GM23338 (cell line): Measurements from ENCODE around the gene MYL5. TPM values are rescaled to one million over a fixed set of nuclear protein-coding genes. Genes with fewer than 3 reads are reported as not detected.

ENCODE experiments used
- ATAC-seq: fragments of 200-7000 bp; cut with Tn5 transposase; 3 replicates; pipeline ENCODE4 v1.9.1; 2020
- DNase-seq: peaks from one replicate; pipeline ENCODE4 v3.0.0-alpha.2; 2015; ENCODE audit warnings: low spot score
- H2AFZ ChIP-seq: fragments of 200-600 bp; sonication (generic); 2 replicates; pipeline ENCODE4 v1.8.0; 2016; ENCODE audit warnings: antibody characterized with exemption, mild to moderate bottlenecking, moderate library complexity
- H3F3A ChIP-seq: fragments of 200-600 bp; sonication (generic); replicated peaks from 2 replicates; pipeline ENCODE4 v1.8.0; 2017; ENCODE audit warnings: antibody characterized with exemption, mixed run types, low read depth
- H3K27ac ChIP-seq: fragments of 200-600 bp; sonication (generic); 2 replicates; pipeline ENCODE4 v1.6.1; 2016; ENCODE audit warnings: low read depth
- H3K27me3 ChIP-seq: fragments of 200-600 bp; sonication (generic); 2 replicates; pipeline ENCODE4 v1.8.0; 2016; ENCODE audit warnings: mild to moderate bottlenecking, mixed run types, moderate library complexity; ENCODE audit not compliant: insufficient read depth
- H3K36me3 ChIP-seq: fragments of 200-600 bp; sonication (generic); 2 replicates; pipeline ENCODE4 v1.8.0; 2016; ENCODE audit warnings: mild to moderate bottlenecking; ENCODE audit not compliant: insufficient read depth
- H3K4me1 ChIP-seq: fragments of 200-600 bp; sonication (generic); 2 replicates; pipeline ENCODE4 v1.8.0; 2016; ENCODE audit warnings: mild to moderate bottlenecking, moderate library complexity; ENCODE audit not compliant: insufficient read depth
- H3K4me2 ChIP-seq: fragments of 200-600 bp; sonication (generic); 2 replicates; pipeline ENCODE4 v1.7.1; 2017; ENCODE audit warnings: mixed run types
- H3K4me3 ChIP-seq: fragments of 200-600 bp; sonication (generic); 2 replicates; pipeline ENCODE4 v1.6.1; 2016; ENCODE audit warnings: mixed run types
- H3K79me2 ChIP-seq: fragments of 200-600 bp; sonication (generic); replicated peaks from 2 replicates; pipeline ENCODE4 v1.8.0; 2017; ENCODE audit warnings: mild to moderate bottlenecking; ENCODE audit not compliant: insufficient read depth
- H3K9me2 ChIP-seq: fragments of 200-600 bp; sonication (generic); 2 replicates; pipeline ENCODE4 v1.8.0; 2017; ENCODE audit not compliant: insufficient read depth
- H4K20me1 ChIP-seq: fragments of 200-600 bp; sonication (generic); replicated peaks from 2 replicates; pipeline ENCODE4 v1.8.0; 2017; ENCODE audit warnings: mild to moderate bottlenecking; ENCODE audit not compliant: insufficient read depth
- H3K27ac Mint-ChIP-seq: 2 replicates; pipeline ENCODE4 v1.8.0; 2020; ENCODE audit warnings: inconsistent platforms, mild to moderate bottlenecking, moderate library complexity, mixed read lengths
- H3K27me3 Mint-ChIP-seq: 3 replicates; pipeline ENCODE4 v1.8.0; 2022; ENCODE audit warnings: low read depth, mild to moderate bottlenecking, moderate library complexity, mixed read lengths, inconsistent platforms; ENCODE audit not compliant: insufficient read depth, poor library complexity
- H3K36me3 Mint-ChIP-seq: 3 replicates; pipeline ENCODE4 v1.8.0; 2021; ENCODE audit warnings: low read depth, mild to moderate bottlenecking, inconsistent platforms, moderate library complexity, mixed read lengths
- H3K4me1 Mint-ChIP-seq: 3 replicates; pipeline ENCODE4 v1.8.0; 2020; ENCODE audit warnings: mild to moderate bottlenecking, inconsistent platforms, mixed read lengths
- H3K4me3 Mint-ChIP-seq: 3 replicates; pipeline ENCODE4 v1.8.0; 2021; ENCODE audit warnings: moderate library complexity, mild to moderate bottlenecking, inconsistent platforms, mixed read lengths
- H3K9me3 Mint-ChIP-seq: 3 replicates; pipeline ENCODE4 v1.8.0; 2020; ENCODE audit warnings: moderate library complexity, mild to moderate bottlenecking, inconsistent platforms, mixed read lengths
- CREB1 ChIP-seq: fragments of 250-450 bp; sonication (Bioruptor Pico); IDR thresholded peaks from 2 replicates; pipeline ENCODE4 v1.5.0; 2020; ENCODE audit warnings: low read depth, mild to moderate bottlenecking, moderate library complexity
- ETS1 ChIP-seq: IDR thresholded peaks from 2 replicates; pipeline ENCODE4 v1.6.1; 2016; ENCODE audit warnings: antibody characterized with exemption
- EZH2 ChIP-seq: fragments of 200-600 bp; sonication (generic); IDR thresholded peaks from one replicate; pipeline ENCODE4 v1.8.0; 2017; ENCODE audit warnings: antibody characterized with exemption, mild to moderate bottlenecking, low read depth; ENCODE audit not compliant: unreplicated experiment
- EZH2phosphoT487 ChIP-seq: fragments of 200-600 bp; sonication (generic); IDR thresholded peaks from one replicate; pipeline ENCODE4 v1.8.1; 2018; ENCODE audit warnings: antibody characterized with exemption; ENCODE audit not compliant: unreplicated experiment
- JUNB ChIP-seq: IDR thresholded peaks from one replicate; pipeline ENCODE4 v1.6.1; 2016; ENCODE audit warnings: antibody characterized with exemption; ENCODE audit not compliant: unreplicated experiment
- NANOG ChIP-seq: IDR thresholded peaks from 2 replicates; pipeline ENCODE4 v1.6.1; 2016; ENCODE audit warnings: antibody characterized with exemption, borderline replicate concordance
- POLR2AphosphoS5 ChIP-seq: IDR thresholded peaks from 2 replicates; pipeline ENCODE4 v1.6.1; 2016; ENCODE audit warnings: antibody characterized with exemption, low read depth
- STAT1 ChIP-seq: IDR thresholded peaks from one replicate; pipeline ENCODE4 v1.6.1; 2016; ENCODE audit warnings: antibody characterized with exemption; ENCODE audit not compliant: unreplicated experiment
- ZNF114 ChIP-seq: fragments of 250-450 bp; sonication (Bioruptor Pico); IDR thresholded peaks from 2 replicates; pipeline ENCODE4 v1.5.0; 2020; ENCODE audit warnings: mild to moderate bottlenecking, moderate library complexity
- ZNF331 ChIP-seq: fragments of 250-450 bp; sonication (Bioruptor Pico); IDR thresholded peaks from 2 replicates; pipeline ENCODE4 v1.5.0; 2020; ENCODE audit warnings: low read depth, mild to moderate bottlenecking, moderate library complexity
- ZNF462 ChIP-seq: fragments of 250-450 bp; sonication (Bioruptor Pico); IDR thresholded peaks from 2 replicates; pipeline ENCODE4 v1.5.0; 2020; ENCODE audit warnings: mild to moderate bottlenecking, moderate library complexity
- polyA plus RNA-seq: library from polyadenylated mRNA; unstranded; fragments of >200 nt; fragmentation: Nextera tagmentation; extraction: Ambion mirVana; gene quantifications from 2 replicates; pipeline ENCODE4 v1.2.1, GENCODE V29; 2016
- total RNA-seq: library from RNA; depleted of rRNA; stranded (reverse); fragments of >200 nt; shearing (Covaris generic); gene quantifications from 2 replicates; pipeline ENCODE4 v1.2.3, GENCODE V29; 2014
- TF ChIP-seq, protein P1 (sequence below), 2 experiments: fragments of 200-600 bp in 1 of 2; sonication (generic) in 1 of 2; conservative IDR thresholded peaks; 2 replicates each; pipeline versions ENCODE4 v1.5.1 to v1.6.1; 2016 to 2017; ENCODE audit warnings: antibody characterized with exemption in 2 of 2, low read depth in 2 of 2, mild to moderate bottlenecking in 2 of 2, moderate library complexity in 1 of 2
- TF ChIP-seq, protein P2 (sequence below): IDR thresholded peaks from one replicate; pipeline ENCODE4 v1.6.1; 2018; ENCODE audit warnings: antibody characterized with exemption; ENCODE audit not compliant: unreplicated experiment

MYL5 gene
- total and polyA plus RNA-seq, 2 experiments from 2014 or later, result 3.0 to 4.4 TPM

GRCh38 chr4:637536-638280, 36.6 kb upstream of the MYL5 start:
- H3K27ac Mint-ChIP-seq, result no peak overlapping the region
- Histone ChIP-seq H3K27ac (no peak overlapping the region), H3K4me1 (no peaks in the 10 kb centered on the region), H3K36me3 (no peaks in the 10 kb centered on the region), H3F3A (no peaks in the 10 kb centered on the region), H3K4me2 (no peak overlapping the region), H3K4me3 (no peak overlapping the region), H3K79me2 (no peaks in the 10 kb centered on the region), H4K20me1 (no peaks in the 10 kb centered on the region), H3K27me3 (no peaks in the 10 kb centered on the region), H3K9me2 (0 out of 2 replicates have a peak, but pooled peaks cover 5% of the 10 kb centered on the region), H2AFZ (no peak overlapping the region)
- peaks cover 22% of the 10 kb centered on the region for H3K9me3 Mint-ChIP-seq
- TF ChIP-seq ZNF462 (CRISPR knock-in tag) (no peak), NANOG (no peak), CREB1 (CRISPR knock-in tag) (no peak), ZNF331 (CRISPR knock-in tag) (no peak), EZH2phosphoT487 (no peak), POLR2AphosphoS5 (no peak), EZH2 (no peak), JUNB (no peak), ETS1 (no peak), ZNF114 (CRISPR knock-in tag) (no peak), STAT1 (no peak)
- TF ChIP-seq, protein P1, sequence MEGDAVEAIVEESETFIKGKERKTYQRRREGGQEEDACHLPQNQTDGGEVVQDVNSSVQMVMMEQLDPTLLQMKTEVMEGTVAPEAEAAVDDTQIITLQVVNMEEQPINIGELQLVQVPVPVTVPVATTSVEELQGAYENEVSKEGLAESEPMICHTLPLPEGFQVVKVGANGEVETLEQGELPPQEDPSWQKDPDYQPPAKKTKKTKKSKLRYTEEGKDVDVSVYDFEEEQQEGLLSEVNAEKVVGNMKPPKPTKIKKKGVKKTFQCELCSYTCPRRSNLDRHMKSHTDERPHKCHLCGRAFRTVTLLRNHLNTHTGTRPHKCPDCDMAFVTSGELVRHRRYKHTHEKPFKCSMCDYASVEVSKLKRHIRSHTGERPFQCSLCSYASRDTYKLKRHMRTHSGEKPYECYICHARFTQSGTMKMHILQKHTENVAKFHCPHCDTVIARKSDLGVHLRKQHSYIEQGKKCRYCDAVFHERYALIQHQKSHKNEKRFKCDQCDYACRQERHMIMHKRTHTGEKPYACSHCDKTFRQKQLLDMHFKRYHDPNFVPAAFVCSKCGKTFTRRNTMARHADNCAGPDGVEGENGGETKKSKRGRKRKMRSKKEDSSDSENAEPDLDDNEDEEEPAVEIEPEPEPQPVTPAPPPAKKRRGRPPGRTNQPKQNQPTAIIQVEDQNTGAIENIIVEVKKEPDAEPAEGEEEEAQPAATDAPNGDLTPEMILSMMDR (conservative IDR thresholded peaks at IDR 0.05; ENCODE audit: low read depth in 2 of 2), result no peak
- TF ChIP-seq, protein P2, sequence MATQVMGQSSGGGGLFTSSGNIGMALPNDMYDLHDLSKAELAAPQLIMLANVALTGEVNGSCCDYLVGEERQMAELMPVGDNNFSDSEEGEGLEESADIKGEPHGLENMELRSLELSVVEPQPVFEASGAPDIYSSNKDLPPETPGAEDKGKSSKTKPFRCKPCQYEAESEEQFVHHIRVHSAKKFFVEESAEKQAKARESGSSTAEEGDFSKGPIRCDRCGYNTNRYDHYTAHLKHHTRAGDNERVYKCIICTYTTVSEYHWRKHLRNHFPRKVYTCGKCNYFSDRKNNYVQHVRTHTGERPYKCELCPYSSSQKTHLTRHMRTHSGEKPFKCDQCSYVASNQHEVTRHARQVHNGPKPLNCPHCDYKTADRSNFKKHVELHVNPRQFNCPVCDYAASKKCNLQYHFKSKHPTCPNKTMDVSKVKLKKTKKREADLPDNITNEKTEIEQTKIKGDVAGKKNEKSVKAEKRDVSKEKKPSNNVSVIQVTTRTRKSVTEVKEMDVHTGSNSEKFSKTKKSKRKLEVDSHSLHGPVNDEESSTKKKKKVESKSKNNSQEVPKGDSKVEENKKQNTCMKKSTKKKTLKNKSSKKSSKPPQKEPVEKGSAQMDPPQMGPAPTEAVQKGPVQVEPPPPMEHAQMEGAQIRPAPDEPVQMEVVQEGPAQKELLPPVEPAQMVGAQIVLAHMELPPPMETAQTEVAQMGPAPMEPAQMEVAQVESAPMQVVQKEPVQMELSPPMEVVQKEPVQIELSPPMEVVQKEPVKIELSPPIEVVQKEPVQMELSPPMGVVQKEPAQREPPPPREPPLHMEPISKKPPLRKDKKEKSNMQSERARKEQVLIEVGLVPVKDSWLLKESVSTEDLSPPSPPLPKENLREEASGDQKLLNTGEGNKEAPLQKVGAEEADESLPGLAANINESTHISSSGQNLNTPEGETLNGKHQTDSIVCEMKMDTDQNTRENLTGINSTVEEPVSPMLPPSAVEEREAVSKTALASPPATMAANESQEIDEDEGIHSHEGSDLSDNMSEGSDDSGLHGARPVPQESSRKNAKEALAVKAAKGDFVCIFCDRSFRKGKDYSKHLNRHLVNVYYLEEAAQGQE, result no peak
- peaks cover 3% of the 10 kb centered on the region for H3K27me3 Mint-ChIP-seq
- DNase-seq (no peak), ATAC-seq (no peak)
- H3K4me3 Mint-ChIP-seq, result no peak overlapping the region
- H3K4me1 Mint-ChIP-seq, result no peaks in the 10 kb centered on the region; the same call in 2 of the 3 replicates
- peaks cover 6% of the 10 kb centered on the region; the same call in 1 of the 3 replicates for H3K36me3 Mint-ChIP-seq
